Prostate gland (tissue), 2 donors: ENCODE results near the gene TRMT61B. TPM values are rescaled to one million over a fixed set of nuclear protein-coding genes. Genes with fewer than 3 reads are reported as not detected.

Experiments used
- DNase-seq: peaks from one replicate; pipeline ENCODE4 v3.0.0-alpha.2; 2019; ENCODE audit warnings: low spot score
- H3K27ac ChIP-seq, 2 donors: fragments of 200-600 bp; sonication (generic); 2 replicates each; pipeline ENCODE4 v1.5.1; 2017 to 2019
- H3K27me3 ChIP-seq: fragments of 200-600 bp; sonication (generic); replicated peaks from 2 replicates; pipeline ENCODE4 v1.5.1; 2019; ENCODE audit not compliant: insufficient read depth
- H3K36me3 ChIP-seq, 2 donors: fragments of 200-600 bp; sonication (generic); 1 replicate in 1 of 2; 2 replicates in 1 of 2; pipeline versions ENCODE4 v1.5.1 to v1.8.1; 2017 to 2019
- H3K4me1 ChIP-seq: fragments of 200-600 bp; sonication (generic); replicated peaks from 2 replicates; pipeline ENCODE4 v1.5.1; 2019
- H3K4me3 ChIP-seq, 2 donors: fragments of 200-600 bp; sonication (generic); 2 replicates each; pipeline ENCODE4 v1.5.1; 2017 to 2019
- H3K9me3 ChIP-seq: fragments of 200-600 bp; sonication (generic); 2 replicates; pipeline ENCODE4 v1.5.1; 2017
- CTCF ChIP-seq, 4 experiments: fragments of 200-600 bp in 2 of 4; fragments of 450-650 bp in 2 of 4; sonication (generic) in 2 of 4; IDR thresholded peaks; 1 replicate in 3 of 4; 2 replicates in 1 of 4; pipeline ENCODE4 v1.5.1; 2016 to 2019; ENCODE audit warnings: antibody characterized with exemption in 4 of 4, mild to moderate bottlenecking in 2 of 4, moderate library complexity in 2 of 4
- POLR2A ChIP-seq: fragments of 450-650 bp; IDR thresholded peaks from one replicate; pipeline ENCODE4 v1.6.1; 2016; ENCODE audit warnings: antibody characterized with exemption, mild to moderate bottlenecking
- POLR2AphosphoS5 ChIP-seq: sonication (generic); formaldehyde crosslinking; IDR thresholded peaks from one replicate; pipeline ENCODE4 v1.6.1; 2017; ENCODE audit warnings: antibody characterized with exemption
- WGBS: methylation state at CpG from one replicate; pipeline ENCODE4 v1.1.5; 2018; 5-methylcytosine and 5-hydroxymethylcytosine counted together
- intact Hi-C: fragments of 100-400 bp; cut with DNase I; formaldehyde crosslinking; loops from one replicate; pipeline ENCODE4 v1.14.2; 2022
- total RNA-seq, 2 donors: library from RNA; depleted of rRNA; stranded (reverse); fragments of >200 nt; gene quantifications; one replicate each; pipeline ENCODE4 v1.1.0, GENCODE V29; 2016

The TRMT61B gene
- total RNA-seq, 2 donors from 2014 or later = 19.6 to 26.4 TPM

DNA sequence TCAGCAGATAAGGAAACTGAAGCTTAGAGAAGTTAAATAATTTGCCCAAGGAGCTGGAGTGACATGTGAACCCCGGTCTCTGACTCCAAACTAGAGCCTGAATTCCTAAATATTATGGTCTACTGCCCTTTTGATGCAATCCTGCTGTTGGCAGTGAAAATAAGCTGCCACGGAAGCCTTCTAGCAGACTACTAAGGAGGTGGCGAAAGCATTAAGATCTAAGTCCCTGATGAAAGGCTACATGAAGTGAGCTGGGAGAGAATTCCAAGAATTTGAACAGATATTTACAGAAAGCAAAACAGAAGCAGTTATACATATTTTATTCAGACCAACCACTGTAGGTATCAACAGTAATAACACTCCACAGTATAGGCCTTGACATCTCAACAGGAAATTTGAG is 28.1 kb downstream of the TRMT61B start:
- no peak for TF ChIP-seq POLR2AphosphoS5
- no peak for TF ChIP-seq CTCF (IDR thresholded peaks at IDR 0.05)
- no peak for TF ChIP-seq POLR2A
- Histone ChIP-seq H3K27ac (no peak overlapping the region), H3K4me3 (no peak overlapping the region), H3K27me3 (no peaks in the 10 kb centered on the region), H3K4me1 (no peaks in the 10 kb centered on the region), H3K36me3 (no peaks in the 10 kb centered on the region), H3K9me3 (no peaks in the 10 kb centered on the region)
- DNase-seq = no peak
- intact Hi-C loops = no loop called here
- 47% methylated on average over 3 of the region's 3 CpGs for WGBS

DNA sequence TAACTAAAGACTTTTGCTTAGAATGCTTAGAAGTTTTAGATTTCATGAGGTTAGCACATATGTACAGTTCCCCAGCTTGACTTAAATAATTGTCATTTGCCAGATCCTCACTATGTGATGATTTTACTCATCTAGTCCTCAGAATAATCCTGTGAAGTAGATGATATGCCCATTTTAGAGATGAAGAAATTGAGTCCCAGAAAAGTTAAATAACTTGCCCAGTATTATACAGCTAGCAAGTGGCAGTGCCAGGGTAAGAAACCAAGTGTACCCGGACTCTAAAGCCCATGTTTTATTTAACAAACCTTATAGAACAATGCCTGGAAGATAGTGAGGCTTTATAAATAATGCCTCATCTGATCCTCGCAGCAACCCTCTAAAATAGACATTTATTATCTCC is 31.1 kb downstream of the TRMT61B start:
- WGBS = 84% methylated on average over 2 of the region's 2 CpGs
- no peak for TF ChIP-seq POLR2AphosphoS5
- no peak for TF ChIP-seq POLR2A
- TF ChIP-seq CTCF (IDR thresholded peaks at IDR 0.05) = no peak
- Histone ChIP-seq H3K36me3 (no peaks in the 10 kb centered on the region), H3K9me3 (no peaks in the 10 kb centered on the region), H3K27ac (no peak overlapping the region), H3K27me3 (no peaks in the 10 kb centered on the region), H3K4me1 (no peaks in the 10 kb centered on the region), H3K4me3 (no peak overlapping the region)
- no peak for DNase-seq
- intact Hi-C loops = no loop called here

GRCh38 chr2:28835781-28836180 is 34.3 kb downstream of the TRMT61B start:
- DNase-seq = no peak
- WGBS = 59% methylated on average over 2 of the region's 2 CpGs
- no peak overlapping the region for H3K27ac ChIP-seq

GRCh38 chr2:28833740-28834470 is 36.2 kb downstream of the TRMT61B start:
- Histone ChIP-seq H3K27ac (no peak overlapping the region), H3K4me1 (no peaks in the 10 kb centered on the region), H3K4me3 (no peak overlapping the region), H3K27me3 (no peaks in the 10 kb centered on the region), H3K9me3 (no peaks in the 10 kb centered on the region), H3K36me3 (no peaks in the 10 kb centered on the region)
- DNase-seq = no peak
- TF ChIP-seq POLR2AphosphoS5 = no peak
- no peak for TF ChIP-seq POLR2A
- TF ChIP-seq CTCF (IDR thresholded peaks at IDR 0.05) = no peak
- 97% methylated on average over 2 of the region's 2 CpGs for WGBS
- intact Hi-C loops = no loop called here

More at GRCh38 chr2:28835781-28836180, 34.3 kb downstream of the TRMT61B start:
- no peaks in the 10 kb centered on the region for H3K27me3 ChIP-seq
- no peak overlapping the region for H3K4me3 ChIP-seq
- no peak for TF ChIP-seq POLR2A
- TF ChIP-seq CTCF (IDR thresholded peaks at IDR 0.05) = no peak
- TF ChIP-seq POLR2AphosphoS5 = no peak
- no peaks in the 10 kb centered on the region for H3K4me1 ChIP-seq
- intact Hi-C loops = no loop called here
- no peaks in the 10 kb centered on the region for H3K36me3 ChIP-seq
- H3K9me3 ChIP-seq = no peaks in the 10 kb centered on the region

DNA sequence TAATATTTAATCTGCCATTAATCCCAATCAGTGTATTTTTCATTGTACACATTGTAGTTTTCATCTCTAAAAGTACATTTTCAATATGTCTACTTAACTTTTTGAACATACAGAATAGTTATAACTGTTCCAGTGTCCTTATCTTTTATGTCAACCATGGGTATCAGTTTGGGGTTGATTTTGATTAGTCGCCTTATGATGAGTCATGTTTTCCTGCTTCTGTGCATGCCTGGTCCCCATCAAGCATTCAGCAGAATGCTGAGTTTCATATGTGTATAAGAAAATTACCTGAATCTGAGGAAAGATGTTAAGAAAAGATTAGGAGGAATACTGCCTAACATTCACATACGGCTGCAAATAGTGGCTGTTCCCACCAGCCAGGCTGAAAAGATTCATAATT is 41.7 kb downstream of the TRMT61B start:
- 93% methylated on average over 2 of the region's 2 CpGs for WGBS
- no peaks in the 10 kb centered on the region for H3K36me3 ChIP-seq
- H3K4me1 ChIP-seq = no peaks in the 10 kb centered on the region
- intact Hi-C loops = loop anchor here (10.0 kb wide), 1 partner anchor 126 kb away; no protein-coding TSS in a partner anchor
- no peaks in the 10 kb centered on the region for H3K9me3 ChIP-seq
- TF ChIP-seq POLR2A (no peak), CTCF (IDR thresholded peaks at IDR 0.05) (no peak), POLR2AphosphoS5 (no peak)
- H3K27me3 ChIP-seq = no peaks in the 10 kb centered on the region
- no peak overlapping the region for H3K4me3 ChIP-seq
- H3K27ac ChIP-seq = no peak overlapping the region
- DNase-seq = no peak
